HCT116 (cell line): ENCODE measurements around the gene HSPA4. TPM values are rescaled to one million over a fixed set of nuclear protein-coding genes. Genes with fewer than 3 reads are reported as not detected.

Source experiments
- ATAC-seq: fragments of 200-7000 bp; cut with Tn5 transposase; 2 replicates; pipeline ENCODE4 v1.9.1; 2020; ENCODE audit warnings: mild to moderate bottlenecking, moderate library complexity
- BruUV-seq: library from RNA; stranded (reverse); fragments of 400-500 nt; replicated peaks from 2 replicates; lab custom pipeline; 2021; lab: Mats Ljungman, UMichigan
- CTCF ChIA-PET: fragments of 300-600 bp; sonication (Branson Sonifier 250); formaldehyde crosslinking; loops from one replicate; lab custom pipeline; 2021; ENCODE audit warnings: antibody characterized with exemption; lab: Charles Lee
- POLR2A ChIA-PET: fragments of 300-600, 350-600 bp; sonication (Branson Sonifier 250); formaldehyde crosslinking; loops from one replicate; lab custom pipeline; 2021; ENCODE audit warnings: antibody characterized with exemption; lab: Charles Lee
- RAD21 ChIA-PET, 2 experiments: fragments of 300-600 bp; sonication (Branson Sonifier 250); formaldehyde crosslinking; loops; one replicate each; lab custom pipeline; 2023; ENCODE audit warnings: low total read pairs in 2 of 2; ENCODE audit not compliant: uncharacterized antibody in 2 of 2, unreplicated experiment in 2 of 2, low non-redundant PET in 1 of 2; lab: Charles Lee
- DNase-seq: peaks from one replicate; pipeline ENCODE4 v3.0.0-alpha.2; 2010; ENCODE audit warnings: low read depth, low spot score
- H2AFZ ChIP-seq: fragments of 200-600 bp; shearing (Covaris generic), sonication (generic); 2 replicates; pipeline ENCODE4 v1.6.1; 2017; ENCODE audit warnings: low read depth, mixed run types, mixed read lengths, antibody characterized with exemption, low read length; ENCODE audit not compliant: poor library complexity, severe bottlenecking
- H3K27ac ChIP-seq: 2 replicates; pipeline ENCODE4 v1.5.1; 2012; ENCODE audit warnings: low read depth, low read length
- H3K27me3 ChIP-seq: fragments of 200-600 bp; sonication (generic); 2 replicates; pipeline ENCODE4 v1.6.1; 2016; ENCODE audit warnings: mixed run types, low read length, mixed read lengths; ENCODE audit not compliant: insufficient read depth
- H3K36me3 ChIP-seq, 2 experiments: fragments of 200-500 bp in 1 of 2; fragments of 200-600 bp in 1 of 2; sonication (Bioruptor generic) in 1 of 2; sonication (generic) in 1 of 2; 2 replicates each; pipeline versions ENCODE4 v1.5.1 to v1.6.1; 2014 to 2016; ENCODE audit warnings: low read length in 2 of 2, inconsistent platforms in 1 of 2, mixed read lengths in 1 of 2, mixed run types in 1 of 2; ENCODE audit not compliant: insufficient read depth in 2 of 2, control insufficient read depth in 1 of 2
- H3K4me1 ChIP-seq, 2 experiments: fragments of 200-600 bp in 1 of 2; sonication (generic) in 1 of 2; 2 replicates each; pipeline versions ENCODE4 v1.5.1 to v1.6.1; 2012 to 2017; ENCODE audit warnings: low read length in 2 of 2, inconsistent platforms in 1 of 2, mild to moderate bottlenecking in 1 of 2, mixed read lengths in 1 of 2, mixed run types in 1 of 2, moderate library complexity in 1 of 2; ENCODE audit not compliant: insufficient read depth in 2 of 2, control insufficient read depth in 1 of 2
- H3K4me2 ChIP-seq: fragments of 200-600 bp; sonication (generic); 2 replicates; pipeline ENCODE4 v1.6.1; 2017; ENCODE audit warnings: mixed run types, low read length, mixed read lengths
- H3K4me3 ChIP-seq, 2 experiments: fragments of 200-600 bp in 1 of 2; sonication (generic) in 1 of 2; replicated peaks in 1 of 2; 2 replicates each; pipeline ENCODE4 v1.5.1; 2011 to 2016; ENCODE audit warnings: low read length in 2 of 2, control low read depth in 1 of 2, low read depth in 1 of 2, mild to moderate bottlenecking in 1 of 2, mixed read lengths in 1 of 2, mixed run types in 1 of 2
- H3K79me2 ChIP-seq: fragments of 200-600 bp; sonication (generic); 2 replicates; pipeline ENCODE4 v1.6.1; 2017; ENCODE audit warnings: mild to moderate bottlenecking, mixed run types, low read length, moderate library complexity, mixed read lengths; ENCODE audit not compliant: insufficient read depth
- H3K9ac ChIP-seq: fragments of 200-600 bp; sonication (generic); 2 replicates; pipeline ENCODE4 v1.6.1; 2016; ENCODE audit warnings: low read length, mixed read lengths
- H3K9me2 ChIP-seq: fragments of 200-600 bp; sonication (generic), shearing (Covaris generic); 2 replicates; pipeline ENCODE4 v1.6.1; 2017; ENCODE audit warnings: mixed run types, mild to moderate bottlenecking, moderate library complexity; ENCODE audit not compliant: insufficient read depth
- H3K9me3 ChIP-seq, 2 experiments: fragments of 200-500 bp in 1 of 2; fragments of 200-600 bp in 1 of 2; sonication (Bioruptor generic) in 1 of 2; sonication (generic) in 1 of 2; 2 replicates each; pipeline ENCODE4 v1.6.1; 2014 to 2017; ENCODE audit warnings: low read length in 2 of 2, mixed read lengths in 2 of 2, inconsistent platforms in 1 of 2, low read depth in 1 of 2, mild to moderate bottlenecking in 1 of 2, mixed run types in 1 of 2, moderate library complexity in 1 of 2; ENCODE audit not compliant: control insufficient read depth in 1 of 2, insufficient read depth in 1 of 2
- H4K20me1 ChIP-seq: fragments of 200-600 bp; sonication (generic), shearing (Covaris generic); 2 replicates; pipeline ENCODE4 v1.6.1; 2017; ENCODE audit warnings: mixed run types, mild to moderate bottlenecking, moderate library complexity; ENCODE audit not compliant: insufficient read depth
- CBX3 ChIP-seq: IDR thresholded peaks from 2 replicates; pipeline ENCODE4 v1.6.1; 2012; ENCODE audit warnings: low read depth
- CEBPB ChIP-seq: IDR thresholded peaks from 2 replicates; pipeline ENCODE4 v1.6.1; 2012; ENCODE audit warnings: low read depth
- EGR1 ChIP-seq: IDR thresholded peaks from 2 replicates; pipeline ENCODE4 v1.6.1; 2012; ENCODE audit warnings: low read depth
- ELF1 ChIP-seq: IDR thresholded peaks from 2 replicates; pipeline ENCODE4 v1.6.1; 2012; ENCODE audit warnings: low read depth, borderline replicate concordance
- EZH2 ChIP-seq: fragments of 200-600 bp; sonication (generic); IDR thresholded peaks from 2 replicates; pipeline ENCODE4 v1.6.1; 2017; ENCODE audit warnings: antibody characterized with exemption, mixed run types
- EZH2phosphoT487 ChIP-seq: fragments of 200-600 bp; IDR thresholded peaks from 2 replicates; pipeline ENCODE4 v1.6.1; 2018; ENCODE audit warnings: antibody characterized with exemption, borderline replicate concordance
- JUND ChIP-seq: IDR thresholded peaks from 2 replicates; pipeline ENCODE4 v1.6.1; 2012
- MAX ChIP-seq: IDR thresholded peaks from 2 replicates; pipeline ENCODE4 v1.6.1; 2012
- POLR2A ChIP-seq: IDR thresholded peaks from 2 replicates; pipeline ENCODE4 v1.7.0; 2011; ENCODE audit warnings: borderline replicate concordance; ENCODE audit not compliant: insufficient read depth, insufficient read length; ENCODE audit errors: extremely low read depth
- POLR2AphosphoS5 ChIP-seq: IDR thresholded peaks from 2 replicates; pipeline ENCODE4 v1.6.1; 2011; ENCODE audit warnings: mild to moderate bottlenecking, low read depth, low read length, moderate library complexity
- RAD21 ChIP-seq: IDR thresholded peaks from 2 replicates; pipeline ENCODE4 v1.6.1; 2012; ENCODE audit warnings: low read depth, mild to moderate bottlenecking
- SRF ChIP-seq: IDR thresholded peaks from 2 replicates; pipeline ENCODE4 v1.6.1; 2012; ENCODE audit warnings: low read depth
- TCF7L2 ChIP-seq: IDR thresholded peaks from 2 replicates; pipeline ENCODE4 v1.7.0; 2011; ENCODE audit warnings: borderline replicate concordance, inconsistent platforms; ENCODE audit not compliant: insufficient read depth, insufficient read length; ENCODE audit errors: extremely low read depth
- YY1 ChIP-seq: IDR thresholded peaks from 2 replicates; pipeline ENCODE4 v1.6.1; 2011; ENCODE audit warnings: low read length, low read depth, moderate library complexity, mild to moderate bottlenecking; ENCODE audit not compliant: insufficient replicate concordance; ENCODE audit errors: extremely low read depth
- ZNF274 ChIP-seq: fragments of 200-500 bp; sonication (Bioruptor generic); IDR thresholded peaks from 2 replicates; pipeline ENCODE4 v1.6.1; 2014; ENCODE audit warnings: mild to moderate bottlenecking, low read depth, low read length, inconsistent platforms
- intact Hi-C: fragments of 100-400 bp; cut with micrococcal nuclease; formaldehyde crosslinking; loops from 2 replicates; pipeline ENCODE4 v1.10.0; 2022
- total RNA-seq: library from RNA; stranded (reverse); gene quantifications from one replicate; pipeline ENCODE4 v1.2.1, GENCODE V29; 2021; ENCODE audit not compliant: unreplicated experiment
- TF ChIP-seq, protein P1 (sequence below): IDR thresholded peaks from 2 replicates; pipeline ENCODE4 v1.6.1; 2012; ENCODE audit warnings: low read depth
- TF ChIP-seq, protein P2 (sequence below), 3 experiments: fragments of 200-600 bp in 1 of 3; sonication (generic) in 1 of 3; IDR thresholded peaks in 2 of 3; conservative IDR thresholded peaks in 1 of 3; 2 replicates each; pipeline ENCODE4 v1.5.1; 2012 to 2017; ENCODE audit warnings: low read depth in 2 of 3, low read length in 2 of 3, antibody characterized with exemption in 1 of 3, borderline replicate concordance in 1 of 3, control low read depth in 1 of 3, mild to moderate bottlenecking in 1 of 3, mixed read lengths in 1 of 3, mixed run types in 1 of 3, moderate library complexity in 1 of 3; ENCODE audit not compliant: insufficient read depth in 1 of 3

The HSPA4 gene
- total RNA-seq, 1 experiment from 2014 or later, result 212 TPM

DNA sequence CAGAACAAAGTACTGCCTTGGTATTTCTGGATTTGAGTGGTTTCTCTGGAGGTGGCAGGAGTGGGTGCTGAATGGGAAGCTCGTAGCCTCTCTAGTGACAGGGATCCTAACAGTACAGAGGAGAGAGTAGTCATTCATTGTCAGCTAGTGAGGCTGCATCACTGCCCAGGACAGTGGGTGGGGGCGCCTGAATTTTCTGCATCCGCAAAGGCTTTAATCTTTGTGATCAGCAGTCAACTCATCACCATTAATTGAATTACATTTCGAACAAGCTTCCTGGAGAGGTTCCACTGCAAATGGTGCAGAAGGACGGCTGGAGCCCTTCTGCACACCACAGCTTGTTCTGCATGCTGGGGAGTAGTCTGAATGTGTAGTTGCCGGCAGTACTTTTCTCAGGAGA lies 77.5 kb downstream of the HSPA4 start:
- no TSS peak for BruUV-seq
- intact Hi-C loops, result loop anchor here (5.0 kb wide), 1 partner anchor 118 kb away; no protein-coding TSS in a partner anchor
- no peaks in the 10 kb centered on the region for H4K20me1 ChIP-seq
- POLR2A ChIA-PET, result interaction anchor here (1.2 kb wide), 1 partner anchor 117 kb away, joined by 3 read pairs; no protein-coding TSS in a partner anchor
- H3K4me2 ChIP-seq, result no peak overlapping the region
- CTCF ChIA-PET, result interaction anchor here (2.3 kb wide), 1 partner anchor 118 kb away, joined by 10 read pairs; no protein-coding TSS in a partner anchor
- no peak for TF ChIP-seq EZH2phosphoT487
- no peak for TF ChIP-seq EZH2
- TF ChIP-seq ELF1, result no peak
- TF ChIP-seq, protein P1, sequence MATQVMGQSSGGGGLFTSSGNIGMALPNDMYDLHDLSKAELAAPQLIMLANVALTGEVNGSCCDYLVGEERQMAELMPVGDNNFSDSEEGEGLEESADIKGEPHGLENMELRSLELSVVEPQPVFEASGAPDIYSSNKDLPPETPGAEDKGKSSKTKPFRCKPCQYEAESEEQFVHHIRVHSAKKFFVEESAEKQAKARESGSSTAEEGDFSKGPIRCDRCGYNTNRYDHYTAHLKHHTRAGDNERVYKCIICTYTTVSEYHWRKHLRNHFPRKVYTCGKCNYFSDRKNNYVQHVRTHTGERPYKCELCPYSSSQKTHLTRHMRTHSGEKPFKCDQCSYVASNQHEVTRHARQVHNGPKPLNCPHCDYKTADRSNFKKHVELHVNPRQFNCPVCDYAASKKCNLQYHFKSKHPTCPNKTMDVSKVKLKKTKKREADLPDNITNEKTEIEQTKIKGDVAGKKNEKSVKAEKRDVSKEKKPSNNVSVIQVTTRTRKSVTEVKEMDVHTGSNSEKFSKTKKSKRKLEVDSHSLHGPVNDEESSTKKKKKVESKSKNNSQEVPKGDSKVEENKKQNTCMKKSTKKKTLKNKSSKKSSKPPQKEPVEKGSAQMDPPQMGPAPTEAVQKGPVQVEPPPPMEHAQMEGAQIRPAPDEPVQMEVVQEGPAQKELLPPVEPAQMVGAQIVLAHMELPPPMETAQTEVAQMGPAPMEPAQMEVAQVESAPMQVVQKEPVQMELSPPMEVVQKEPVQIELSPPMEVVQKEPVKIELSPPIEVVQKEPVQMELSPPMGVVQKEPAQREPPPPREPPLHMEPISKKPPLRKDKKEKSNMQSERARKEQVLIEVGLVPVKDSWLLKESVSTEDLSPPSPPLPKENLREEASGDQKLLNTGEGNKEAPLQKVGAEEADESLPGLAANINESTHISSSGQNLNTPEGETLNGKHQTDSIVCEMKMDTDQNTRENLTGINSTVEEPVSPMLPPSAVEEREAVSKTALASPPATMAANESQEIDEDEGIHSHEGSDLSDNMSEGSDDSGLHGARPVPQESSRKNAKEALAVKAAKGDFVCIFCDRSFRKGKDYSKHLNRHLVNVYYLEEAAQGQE, result no peak
- TF ChIP-seq SRF, result no peak
- no peak for TF ChIP-seq RAD21
- TF ChIP-seq CBX3, result no peak
- TF ChIP-seq JUND, result no peak
- TF ChIP-seq, protein P2, sequence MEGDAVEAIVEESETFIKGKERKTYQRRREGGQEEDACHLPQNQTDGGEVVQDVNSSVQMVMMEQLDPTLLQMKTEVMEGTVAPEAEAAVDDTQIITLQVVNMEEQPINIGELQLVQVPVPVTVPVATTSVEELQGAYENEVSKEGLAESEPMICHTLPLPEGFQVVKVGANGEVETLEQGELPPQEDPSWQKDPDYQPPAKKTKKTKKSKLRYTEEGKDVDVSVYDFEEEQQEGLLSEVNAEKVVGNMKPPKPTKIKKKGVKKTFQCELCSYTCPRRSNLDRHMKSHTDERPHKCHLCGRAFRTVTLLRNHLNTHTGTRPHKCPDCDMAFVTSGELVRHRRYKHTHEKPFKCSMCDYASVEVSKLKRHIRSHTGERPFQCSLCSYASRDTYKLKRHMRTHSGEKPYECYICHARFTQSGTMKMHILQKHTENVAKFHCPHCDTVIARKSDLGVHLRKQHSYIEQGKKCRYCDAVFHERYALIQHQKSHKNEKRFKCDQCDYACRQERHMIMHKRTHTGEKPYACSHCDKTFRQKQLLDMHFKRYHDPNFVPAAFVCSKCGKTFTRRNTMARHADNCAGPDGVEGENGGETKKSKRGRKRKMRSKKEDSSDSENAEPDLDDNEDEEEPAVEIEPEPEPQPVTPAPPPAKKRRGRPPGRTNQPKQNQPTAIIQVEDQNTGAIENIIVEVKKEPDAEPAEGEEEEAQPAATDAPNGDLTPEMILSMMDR (IDR thresholded peaks at IDR 0.05 in 2 of 3, conservative IDR thresholded peaks at IDR 0.05 in 1 of 3; ENCODE audit: borderline replicate concordance in 1 of 3, insufficient read depth in 1 of 3, low read depth in 2 of 3, low read length in 2 of 3), result no peak
- no peak for TF ChIP-seq YY1
- no peak for TF ChIP-seq TCF7L2
- TF ChIP-seq POLR2A, result no peak
- no peak for TF ChIP-seq ZNF274
- TF ChIP-seq POLR2AphosphoS5, result no peak
- no peak for TF ChIP-seq CEBPB
- no peak for TF ChIP-seq EGR1
- no peak for TF ChIP-seq MAX
- no peaks in the 10 kb centered on the region for H3K9me3 ChIP-seq
- H3K27me3 ChIP-seq, result no peaks in the 10 kb centered on the region
- H3K4me3 ChIP-seq, result no peak overlapping the region
- H3K27ac ChIP-seq, result no peak overlapping the region
- RAD21 ChIA-PET, result no interaction called here
- peaks cover 13 to 18% of the 10 kb centered on the region in 2 experiments for H3K4me1 ChIP-seq
- no peak overlapping the region for H2AFZ ChIP-seq
- no peaks in the 10 kb centered on the region for H3K79me2 ChIP-seq
- ATAC-seq (no peak), DNase-seq (no peak)
- H3K9me2 ChIP-seq, result no peaks in the 10 kb centered on the region
- no peak overlapping the region for H3K9ac ChIP-seq
- no peaks in the 10 kb centered on the region for H3K36me3 ChIP-seq
